CD4-positive, alpha-beta T cell treated with Interleukin-10 for 1 hour (primary cell): ENCODE measurements around the gene XK.

Experiments
- DNase-seq: peaks from one replicate; pipeline ENCODE4 v3.0.0-alpha.2; 2020

Gene XK

GRCh38 chrX:37679888-37680287 lies 5.7 kb upstream of the XK start:
- no peak for DNase-seq

GRCh38 chrX:37684426-37684825 lies 1.2 kb upstream of the XK start:
- DNase-seq: no peak

GRCh38 chrX:37684973-37685372 lies 618 bp upstream of the XK start:
- no peak for DNase-seq

GRCh38 chrX:37686369-37686995 lies 891 bp downstream of the XK start:
- no peak for DNase-seq

GRCh38 chrX:37686996-37687395 lies 1.4 kb downstream of the XK start:
- DNase-seq: no peak

- DNase-seq: no peak
Measured at GRCh38 chrX:37690119-37690518, 4.5 kb downstream of the XK start.

GRCh38 chrX:37692918-37693317 lies 7.3 kb downstream of the XK start:
- no peak for DNase-seq

- no peak for DNase-seq
Measured at GRCh38 chrX:37697169-37697760, 11.7 kb downstream of the XK start.

- DNase-seq: no peak
Measured at GRCh38 chrX:37701588-37701987, 16.0 kb downstream of the XK start.

GRCh38 chrX:37711991-37712390 lies 26.4 kb downstream of the XK start:
- no peak for DNase-seq

GRCh38 chrX:37712458-37712857 lies 26.9 kb downstream of the XK start:
- no peak for DNase-seq

GRCh38 chrX:37714479-37714878 lies 28.9 kb downstream of the XK start:
- DNase-seq: no peak

- no peak for DNase-seq
Measured at GRCh38 chrX:37716602-37717001, 31.0 kb downstream of the XK start.

- DNase-seq: no peak
Measured at GRCh38 chrX:37717708-37718107, 32.1 kb downstream of the XK start.

GRCh38 chrX:37722595-37722994 lies 37.0 kb downstream of the XK start:
- DNase-seq: no peak

GRCh38 chrX:37726346-37726745 lies 40.8 kb downstream of the XK start:
- no peak for DNase-seq

GRCh38 chrX:37745354-37745753 lies 59.8 kb downstream of the XK start:
- peak; percentile 82 for DNase-seq

- no peak for DNase-seq
Measured at GRCh38 chrX:37745835-37746217, 60.2 kb downstream of the XK start.

- DNase-seq: no peak
Measured at GRCh38 chrX:37746218-37746941, 60.8 kb downstream of the XK start.

- DNase-seq: no peak
Measured at GRCh38 chrX:37746951-37747350, 61.4 kb downstream of the XK start.

GRCh38 chrX:37752281-37752680 lies 66.7 kb downstream of the XK start:
- DNase-seq: no peak

- DNase-seq: no peak
Measured at GRCh38 chrX:37752936-37753335, 67.3 kb downstream of the XK start.

GRCh38 chrX:37753384-37753783 lies 67.8 kb downstream of the XK start:
- DNase-seq: no peak

GRCh38 chrX:37754516-37754915 lies 68.9 kb downstream of the XK start:
- no peak for DNase-seq

GRCh38 chrX:37755025-37755424 lies 69.4 kb downstream of the XK start:
- DNase-seq: peak; percentile 45
